GM19351 (cell line): Measurements from ENCODE around the gene PLCL1.

Experiments
- ATAC-seq: cut with Tn5 transposase; IDR thresholded peaks from one replicate; pipeline ENCODE4 v1.9.1; 2021; ENCODE audit warnings: mild to moderate bottlenecking, moderate library complexity; ENCODE audit not compliant: unreplicated experiment

Gene PLCL1

DNA sequence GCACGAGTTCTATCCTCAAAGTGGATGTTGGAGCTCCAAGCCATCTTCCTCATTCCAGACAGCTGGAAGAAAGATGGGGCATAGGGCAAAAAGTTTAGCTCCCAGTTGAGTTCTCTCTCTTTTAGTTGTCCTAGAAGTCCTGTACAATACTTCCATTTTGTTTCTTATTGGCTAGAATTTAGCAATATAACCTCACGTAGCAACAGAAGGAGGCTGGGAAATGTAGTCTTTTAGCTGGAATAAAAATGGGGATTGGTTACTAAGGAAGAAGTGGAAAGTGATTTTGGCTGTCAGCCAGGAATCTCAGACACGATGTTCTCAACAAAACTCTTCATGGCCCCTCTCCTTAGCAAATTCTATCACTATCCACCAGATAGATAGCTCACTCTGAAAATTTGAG lies 79.9 kb downstream of the PLCL1 start:
- no peak for ATAC-seq

DNA sequence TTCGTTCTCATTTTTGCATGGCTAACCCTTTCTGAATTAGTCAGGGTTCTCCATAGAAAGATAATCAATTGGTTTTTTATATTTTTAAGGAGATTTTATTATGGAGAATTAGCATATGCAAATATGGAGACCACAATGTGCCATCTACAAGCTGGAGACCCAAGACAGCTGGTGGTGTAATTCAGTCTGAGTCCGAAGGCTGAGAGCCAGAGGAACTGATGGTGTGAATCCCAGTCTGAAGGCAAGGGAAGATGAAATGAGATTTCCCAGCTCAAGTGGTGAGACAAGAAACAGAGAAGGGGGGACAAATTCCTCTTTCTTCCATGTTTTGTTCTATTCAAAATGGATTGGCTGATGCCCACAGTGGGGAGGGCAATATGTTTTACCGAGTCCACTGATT lies 80.7 kb downstream of the PLCL1 start:
- no peak for ATAC-seq

DNA sequence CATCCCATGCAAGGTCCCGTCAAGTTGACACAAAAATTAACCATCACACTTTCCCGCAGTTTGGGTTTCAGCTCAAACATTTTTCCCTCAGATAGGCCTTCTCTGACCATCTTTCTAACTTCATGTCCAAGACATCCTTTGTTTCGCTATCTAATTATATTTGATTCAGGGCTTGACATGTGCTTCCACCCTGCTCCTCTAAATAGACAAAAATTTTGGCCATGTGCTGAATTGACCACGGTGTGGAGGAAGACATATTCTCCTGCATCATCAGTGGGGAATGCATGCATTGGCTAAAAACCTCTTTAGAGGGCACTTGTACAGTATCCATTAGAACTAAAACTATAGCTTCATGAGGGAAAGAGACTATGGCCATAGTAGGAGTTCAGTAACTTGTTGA lies 81.2 kb downstream of the PLCL1 start:
- no peak for ATAC-seq

DNA sequence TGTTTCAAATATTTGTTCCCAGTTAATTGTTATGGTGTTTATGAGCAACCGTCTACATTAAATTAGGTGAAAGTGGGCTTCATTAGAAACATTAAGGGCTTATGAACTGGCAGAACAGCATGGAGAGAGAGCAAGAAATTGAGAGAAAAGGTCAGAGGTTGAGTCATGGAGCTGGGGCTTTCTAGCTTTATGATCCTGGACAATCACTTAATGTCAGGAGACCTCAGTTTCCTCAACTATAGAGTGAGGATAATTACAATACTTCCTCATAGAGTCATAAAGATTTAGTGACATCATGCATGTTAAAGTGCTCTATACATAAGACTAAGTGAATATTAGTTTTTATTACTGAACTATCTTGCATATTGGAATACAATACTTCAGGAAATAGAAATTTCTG lies 83.9 kb downstream of the PLCL1 start:
- ATAC-seq: no peak

DNA sequence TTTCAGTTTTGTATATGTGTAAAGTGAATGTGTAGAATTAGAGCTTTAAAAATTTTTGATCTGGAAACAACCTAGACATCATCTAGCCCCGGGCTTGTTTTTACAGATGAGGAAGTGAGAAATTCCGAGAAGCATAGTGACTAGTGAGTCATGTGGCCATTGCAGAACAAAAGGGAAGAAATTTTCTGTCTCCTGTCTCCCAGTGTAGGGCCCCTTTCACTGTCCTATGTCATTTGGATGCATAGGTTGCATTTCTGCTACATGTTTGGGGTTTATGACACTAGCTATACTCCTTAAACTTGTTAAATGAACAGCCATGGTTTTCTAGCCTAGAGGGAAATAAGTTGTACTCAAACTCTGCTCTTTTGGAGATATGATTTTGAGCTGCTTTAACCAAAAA lies 84.6 kb downstream of the PLCL1 start:
- peak; percentile 92 for ATAC-seq

DNA sequence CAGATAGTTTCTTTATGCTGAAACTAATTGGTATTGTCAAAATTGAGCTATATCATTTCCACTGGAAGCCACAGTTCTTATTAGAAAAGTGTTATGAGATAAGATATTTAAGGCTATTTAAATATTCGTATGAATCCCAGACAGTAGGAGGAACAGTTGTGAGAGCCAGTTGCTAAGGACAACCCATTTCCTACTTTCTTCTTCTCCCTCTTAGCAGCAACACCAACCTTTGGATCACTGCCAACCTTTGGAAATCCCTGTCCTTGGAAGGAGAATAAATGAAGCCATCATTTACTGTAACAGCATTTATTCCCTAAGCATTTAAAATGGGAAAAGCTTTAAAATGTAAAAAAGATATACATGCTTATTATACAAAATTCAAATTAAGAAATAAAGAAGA lies 85.8 kb downstream of the PLCL1 start:
- ATAC-seq: no peak

DNA sequence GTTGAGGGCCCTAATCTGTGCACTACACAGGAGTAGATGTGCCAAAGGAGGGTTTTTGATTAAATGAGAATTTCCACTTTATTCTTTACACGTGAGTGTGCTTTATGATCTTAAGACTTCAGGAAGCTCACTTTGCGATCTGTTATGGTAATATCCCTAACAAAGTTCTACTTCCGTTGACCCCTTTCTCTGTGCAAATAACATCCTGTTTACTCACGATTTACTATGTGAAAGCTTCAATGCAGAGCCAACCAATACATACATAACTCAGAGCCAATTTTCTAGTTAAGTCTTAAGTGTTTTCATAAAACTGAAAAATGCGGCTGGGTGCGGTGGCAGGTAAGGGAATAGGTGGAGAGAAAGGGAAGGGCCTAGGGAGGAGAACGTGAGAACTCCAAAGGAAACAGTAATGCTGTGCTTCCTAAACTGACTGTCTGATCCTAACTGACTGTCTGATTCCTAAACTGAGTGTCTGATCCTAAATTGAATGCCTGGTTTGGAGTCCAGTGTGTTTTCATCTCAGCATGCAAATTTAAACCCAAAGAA lies 87.6 kb downstream of the PLCL1 start:
- no peak for ATAC-seq

DNA sequence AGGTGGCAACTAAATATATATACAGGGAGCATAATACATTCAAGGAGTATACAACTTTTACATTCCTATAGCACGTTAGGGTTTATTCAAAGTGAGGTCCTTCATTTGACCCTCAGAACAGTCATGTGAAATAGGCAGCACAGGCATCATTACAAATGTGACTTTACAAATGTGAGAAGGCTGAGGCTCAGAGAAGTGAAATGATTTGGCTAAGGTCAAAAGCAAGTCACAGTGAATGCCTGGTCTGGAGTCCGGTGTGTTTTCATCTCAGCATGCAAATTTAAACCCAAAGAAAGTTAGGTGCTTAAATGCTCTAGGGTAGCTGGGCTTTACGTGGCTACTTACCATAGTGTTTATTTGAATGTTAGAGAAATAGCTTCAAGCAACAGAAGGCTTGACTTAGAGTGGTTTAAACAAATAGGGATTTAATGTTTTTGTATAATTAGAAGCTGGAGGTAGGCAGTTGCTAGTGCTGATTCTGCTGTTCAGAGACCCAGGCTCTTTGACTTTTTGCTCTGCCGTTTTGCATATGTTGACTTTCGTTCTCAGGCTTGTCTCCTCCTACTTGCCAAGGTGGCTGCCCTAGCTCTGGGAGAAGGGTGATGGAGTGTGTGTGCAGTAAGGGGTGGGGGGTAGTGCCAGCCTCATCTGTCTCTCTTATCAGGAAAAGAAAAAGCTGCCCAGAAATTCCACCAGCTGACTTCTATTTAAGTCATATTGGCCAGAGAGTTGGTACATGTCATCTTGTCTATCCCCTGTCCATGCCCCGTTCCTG lies 89.2 kb downstream of the PLCL1 start:
- ATAC-seq: peak; percentile 63

DNA sequence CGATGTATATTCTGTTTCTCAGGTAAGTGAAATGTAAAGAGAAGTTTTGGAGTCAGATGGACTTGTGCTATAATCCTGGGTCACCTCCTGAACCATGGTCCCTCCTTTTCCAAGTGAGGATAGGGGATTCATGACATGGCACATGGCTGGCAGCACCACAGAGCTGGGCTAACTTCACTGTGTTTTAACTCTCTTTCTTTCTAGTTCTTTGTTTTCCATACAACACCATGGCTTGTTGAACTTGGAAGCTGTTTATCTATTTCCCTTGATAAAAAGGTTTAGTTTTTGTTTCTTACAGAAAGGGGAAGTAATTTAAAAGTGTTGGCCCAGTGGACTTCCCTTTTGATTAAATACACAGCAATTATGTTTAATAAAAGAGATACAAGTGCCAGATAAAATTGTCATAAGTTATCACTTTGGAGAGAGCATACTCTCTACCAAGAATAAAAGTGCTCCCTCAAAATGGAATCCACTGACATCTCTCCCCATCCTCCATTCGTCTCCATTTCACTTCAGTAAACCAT lies 90.4 kb downstream of the PLCL1 start:
- no peak for ATAC-seq

DNA sequence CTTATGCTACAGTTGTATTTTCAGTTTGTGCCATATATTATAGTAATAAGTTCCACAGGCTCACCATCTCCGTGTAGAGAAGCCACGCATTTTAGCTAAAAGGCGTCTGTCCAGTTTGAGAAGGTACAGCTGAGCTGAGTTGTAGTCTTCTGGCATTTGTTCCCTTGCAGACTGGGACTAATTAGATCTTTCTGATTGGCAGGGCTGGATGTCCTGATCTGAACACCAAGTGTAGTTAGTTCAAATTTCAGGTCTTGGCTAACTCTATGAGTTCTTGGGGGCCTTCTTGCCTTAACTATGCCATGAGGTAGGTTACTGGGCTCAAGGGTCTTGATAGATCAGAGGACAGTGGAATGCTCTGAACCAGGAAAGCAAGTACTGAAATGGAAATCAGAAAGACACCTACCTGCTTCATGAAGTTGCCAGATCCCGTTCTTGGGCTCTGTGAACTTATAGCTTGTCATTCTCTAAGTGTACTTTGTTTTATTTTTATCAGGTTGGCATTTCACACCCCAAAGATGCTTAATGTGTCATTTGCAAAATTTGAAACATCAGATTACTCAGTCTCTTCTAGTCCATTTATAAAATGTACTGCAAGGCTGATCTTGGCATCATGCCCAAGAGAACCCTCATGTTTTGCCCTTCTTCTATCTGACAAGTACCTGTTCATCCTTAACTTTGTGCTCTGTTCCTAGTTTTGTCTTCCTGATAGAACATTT lies 93.7 kb downstream of the PLCL1 start:
- no peak for ATAC-seq

DNA sequence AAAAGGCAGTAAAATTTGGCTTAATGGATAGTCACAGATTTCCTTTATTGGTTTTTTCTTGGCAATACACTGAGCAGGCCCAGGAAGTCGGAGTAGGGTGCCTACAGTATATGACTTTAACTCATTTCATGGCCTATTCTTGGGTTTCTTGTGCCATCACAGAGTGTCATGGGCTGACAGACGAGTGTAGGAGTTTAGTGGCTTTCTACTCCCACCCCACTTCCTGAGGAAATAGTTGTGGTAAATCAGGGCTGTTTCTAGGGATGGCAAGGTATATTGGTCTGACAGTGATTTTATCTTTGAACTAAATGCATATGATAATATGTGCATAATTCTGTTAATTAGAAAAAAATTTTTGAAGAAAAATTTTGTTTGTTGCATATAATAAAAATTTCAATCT lies 100.1 kb downstream of the PLCL1 start:
- peak; percentile 75 for ATAC-seq

DNA sequence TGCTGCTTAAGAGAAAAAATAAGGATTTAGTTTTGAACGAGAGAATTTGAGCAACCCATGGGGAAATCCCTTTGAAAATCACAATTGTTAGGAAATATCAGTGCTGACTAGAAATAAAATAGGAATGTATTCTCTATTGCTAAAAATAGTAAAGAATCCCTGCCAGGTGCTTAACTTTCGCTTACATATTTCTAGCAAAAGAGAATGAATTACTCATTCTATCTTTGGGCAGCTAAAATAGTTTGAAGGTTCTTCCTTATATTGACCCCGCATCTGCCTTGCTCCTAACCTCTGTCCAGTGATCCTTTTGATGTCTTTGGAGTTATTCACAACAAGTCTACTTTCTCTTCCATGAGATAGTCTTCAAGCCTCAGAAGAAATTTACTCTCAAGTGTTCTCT lies 103.8 kb downstream of the PLCL1 start:
- no peak for ATAC-seq

DNA sequence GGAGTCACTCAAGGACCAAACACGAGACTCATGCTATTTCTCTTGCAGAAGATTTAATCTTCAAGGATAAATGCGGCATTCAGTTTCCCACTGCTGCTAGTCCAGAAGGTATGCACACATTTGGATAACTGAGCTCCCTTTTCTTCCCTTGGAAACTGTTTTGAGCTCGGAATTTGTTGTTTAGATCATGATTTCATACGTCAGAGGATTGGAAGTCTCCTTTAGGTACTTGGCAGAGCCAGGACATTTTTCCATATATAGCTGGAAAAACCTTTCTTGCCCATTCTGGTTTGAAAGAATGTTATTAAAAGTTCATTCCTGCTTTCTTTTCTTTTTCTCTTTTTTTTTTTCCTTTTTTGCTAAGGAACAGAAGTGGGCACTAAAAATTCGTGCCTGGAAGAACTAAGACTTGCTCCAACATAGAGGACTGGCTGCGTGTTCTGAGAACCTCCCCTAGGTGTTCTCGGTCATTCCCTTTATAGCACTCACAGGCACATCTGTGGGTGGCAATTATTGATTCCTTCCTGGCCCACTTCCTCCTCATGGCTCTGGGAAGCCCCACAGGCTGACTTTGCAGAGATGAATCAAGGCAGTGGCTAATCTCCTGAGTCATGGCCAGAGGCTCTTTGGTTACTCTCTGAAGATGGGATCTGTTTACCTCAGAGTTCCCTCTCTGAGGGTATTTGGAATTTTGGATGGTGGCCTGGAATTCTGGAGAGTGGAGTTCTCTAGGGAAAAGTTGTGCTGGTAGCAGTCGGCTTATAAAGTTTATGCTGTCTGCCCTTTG lies 104.8 kb downstream of the PLCL1 start:
- no peak for ATAC-seq

DNA sequence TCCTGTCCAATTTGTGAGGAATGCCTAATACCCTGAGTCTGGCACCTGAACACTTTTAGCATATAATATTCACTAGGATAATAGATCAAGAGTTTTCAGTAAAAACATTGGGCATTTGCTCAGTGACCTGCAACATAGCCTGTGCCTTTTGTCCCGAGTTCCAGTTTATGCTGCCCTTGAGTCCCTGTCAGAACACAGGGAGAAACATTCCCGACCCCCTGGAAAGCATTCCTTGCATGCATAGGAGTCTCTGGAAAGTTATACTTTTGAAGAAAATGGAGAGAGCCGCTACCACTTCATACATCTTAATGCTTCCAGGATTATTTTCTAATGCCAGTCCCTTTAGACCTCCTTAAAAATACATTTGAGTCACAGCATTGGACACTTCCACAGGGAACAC lies 107.3 kb downstream of the PLCL1 start:
- no peak for ATAC-seq

DNA sequence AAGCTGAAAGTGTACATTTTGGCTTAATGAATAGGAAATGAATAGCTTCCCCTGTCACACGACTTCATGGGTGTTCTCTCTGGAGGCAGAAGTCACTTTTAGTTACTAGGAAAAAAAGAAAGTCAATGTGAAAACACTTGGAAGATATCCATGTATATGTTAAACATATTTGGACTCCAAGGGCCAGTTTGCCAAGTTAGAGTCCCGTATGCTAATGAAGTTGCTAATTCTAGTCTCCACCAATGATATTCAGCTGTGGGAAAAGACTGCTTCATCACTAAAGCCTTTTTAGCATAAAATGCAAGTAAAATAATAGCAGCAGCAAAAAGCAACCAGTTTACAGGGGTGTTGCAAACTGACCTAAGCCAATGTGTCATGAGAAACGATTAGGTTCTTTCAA lies 108.7 kb downstream of the PLCL1 start:
- no peak for ATAC-seq

DNA sequence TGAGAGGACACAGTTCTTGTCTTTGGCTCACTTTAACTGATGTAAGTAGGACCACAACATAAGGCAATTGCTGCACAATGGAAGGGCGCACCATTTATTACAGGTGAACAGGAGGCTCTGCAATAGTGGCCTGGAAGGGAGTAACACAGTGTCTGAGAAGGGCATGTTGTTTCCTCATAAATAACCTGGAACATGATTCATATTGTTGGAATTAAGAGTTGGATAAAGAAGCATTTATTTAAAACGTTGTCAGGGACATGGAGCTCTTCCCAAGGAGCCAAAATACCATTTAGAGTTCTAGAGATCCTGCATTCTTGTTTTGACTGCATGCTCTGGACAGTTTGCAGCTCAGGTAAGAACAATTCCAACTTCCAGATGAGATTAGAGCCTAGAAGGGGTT lies 110.4 kb downstream of the PLCL1 start:
- ATAC-seq: no peak

DNA sequence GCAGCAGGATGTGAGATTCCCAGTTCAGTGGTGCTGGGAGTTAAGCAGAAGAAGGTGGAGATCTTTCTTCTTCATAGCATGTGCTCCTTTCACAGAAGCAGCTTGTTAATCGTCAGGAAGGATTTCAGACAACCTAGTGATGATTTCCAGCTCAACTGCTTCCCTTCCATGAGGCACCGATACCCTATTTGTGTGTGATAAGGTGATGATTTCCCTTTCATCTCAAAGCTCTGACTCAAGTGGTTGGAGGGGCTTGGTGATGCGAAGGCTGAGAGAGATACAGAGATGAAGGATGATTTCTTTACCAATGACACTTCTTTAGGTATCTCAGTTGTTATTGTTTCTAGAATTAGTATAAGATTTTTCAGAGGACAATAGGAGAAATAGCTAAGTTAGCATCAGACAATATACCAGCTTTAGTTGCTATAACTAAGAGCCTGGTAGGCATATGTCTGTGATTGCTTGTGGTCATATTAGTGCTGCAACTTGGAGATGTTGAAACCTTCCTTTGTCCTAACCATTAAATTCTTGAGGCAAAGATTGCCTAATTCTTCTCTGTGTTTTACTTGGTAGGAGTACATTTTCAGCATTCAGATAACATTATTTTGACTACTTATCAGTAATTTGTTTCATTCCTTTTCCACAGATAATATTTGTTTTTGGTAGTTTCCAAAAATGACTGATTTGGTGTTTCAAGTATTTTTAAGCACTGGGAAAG lies 111.3 kb downstream of the PLCL1 start:
- no peak for ATAC-seq

DNA sequence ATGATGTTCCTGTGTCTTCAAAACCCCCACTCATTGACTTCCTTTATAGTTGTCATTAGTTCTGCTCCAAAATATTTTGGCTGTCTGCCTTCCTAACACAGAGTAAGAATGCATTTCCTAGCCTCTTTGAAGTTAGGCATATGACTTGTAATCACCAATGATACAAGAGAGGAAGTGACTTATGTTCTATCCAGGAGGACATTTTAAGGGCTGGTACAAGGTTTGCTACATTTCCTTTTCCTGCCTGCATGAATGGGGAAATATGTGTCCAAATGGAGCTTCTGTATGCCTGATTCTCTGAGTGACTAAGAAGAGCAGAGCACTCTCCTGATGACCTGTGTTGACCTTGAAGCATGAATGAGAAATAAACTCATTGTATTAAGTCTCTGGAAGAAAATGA lies 115.1 kb downstream of the PLCL1 start:
- no peak for ATAC-seq

DNA sequence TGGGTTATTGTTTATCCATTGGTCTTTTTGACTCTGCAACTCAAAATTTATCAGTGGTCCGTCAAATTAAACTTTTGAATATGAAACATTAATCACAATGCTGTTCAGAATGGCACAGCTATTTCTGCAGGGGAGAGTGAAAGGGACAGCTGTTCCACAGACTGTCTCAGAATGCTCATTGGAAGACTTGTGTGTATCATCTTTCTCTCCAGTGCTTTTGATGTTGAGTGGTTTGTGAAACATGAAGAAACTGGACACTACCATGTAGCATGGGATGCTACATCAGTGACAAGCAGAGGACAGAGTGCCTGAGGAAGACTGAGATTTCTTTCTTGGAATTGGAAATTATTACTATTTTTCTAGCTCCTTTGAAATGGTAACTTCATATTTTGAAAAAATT lies 115.7 kb downstream of the PLCL1 start:
- ATAC-seq: no peak

DNA sequence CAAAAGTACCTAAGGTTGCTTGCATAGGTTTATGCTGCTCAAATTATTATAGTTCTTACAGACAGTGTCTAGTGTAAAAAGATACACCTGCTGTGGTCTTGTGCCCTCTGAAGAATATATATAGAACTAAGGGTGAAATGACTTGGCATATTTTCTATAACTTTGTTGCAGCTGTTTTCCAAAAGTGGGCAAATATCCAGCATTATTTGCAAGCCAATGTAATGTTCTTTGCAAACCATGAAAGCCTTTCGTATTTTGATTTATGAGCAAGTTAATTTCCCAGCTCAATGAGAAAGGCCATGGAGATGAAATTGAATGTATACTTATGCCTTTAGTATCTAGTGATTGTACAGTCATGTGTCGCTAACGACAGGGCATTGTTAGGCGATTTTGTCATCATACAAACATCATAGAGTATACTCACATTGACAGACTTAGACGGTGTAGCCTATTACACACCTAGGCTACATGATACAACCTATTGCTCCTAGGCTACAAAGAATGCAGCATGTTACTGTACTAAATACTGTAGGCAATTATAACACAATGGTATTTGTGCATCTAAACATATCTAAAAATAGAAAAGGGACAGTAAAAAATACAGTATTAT lies 116.3 kb downstream of the PLCL1 start:
- no peak for ATAC-seq
